GM21423 (cell line): ENCODE measurements around the gene CPB2.

ENCODE experiments used
- ATAC-seq: cut with Tn5 transposase; IDR thresholded peaks from one replicate; pipeline ENCODE4 v1.9.1; 2021; ENCODE audit warnings: mild to moderate bottlenecking, moderate library complexity; ENCODE audit not compliant: unreplicated experiment

CPB2 gene

GRCh38 chr13:46006688-46007452, 98.0 kb downstream of the CPB2 start:
- no peak for ATAC-seq

DNA sequence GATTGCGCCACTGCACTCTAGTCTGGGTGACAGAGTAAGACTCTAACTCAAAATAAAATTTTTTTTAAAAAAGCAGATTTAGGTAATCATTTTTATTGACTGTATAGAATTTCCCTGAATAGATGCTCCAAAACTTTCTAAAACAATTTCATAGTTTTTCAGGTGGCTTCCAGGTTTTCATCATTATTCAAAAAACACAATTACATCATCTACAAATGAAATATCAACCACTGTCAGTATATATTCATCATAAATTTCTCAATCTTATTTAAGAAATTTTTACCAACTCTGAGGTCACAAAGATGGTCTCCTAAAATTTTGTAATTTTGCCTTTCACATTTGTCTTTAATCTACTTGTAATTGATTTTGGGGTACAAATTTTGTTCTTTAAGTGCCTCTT, 100.3 kb downstream of the CPB2 start:
- ATAC-seq, result no peak
